Erythroblast (primary cell): Measurements from ENCODE around the gene CCDC117.

ENCODE experiments used
- GATA1 ChIP-seq: IDR thresholded peaks from 2 replicates; pipeline ENCODE4 v1.6.1; 2011; ENCODE audit warnings: low read depth, mild to moderate bottlenecking, control low read depth, low read length, moderate library complexity
- POLR2A ChIP-seq: IDR thresholded peaks from 2 replicates; pipeline ENCODE4 v1.6.1; 2011; ENCODE audit warnings: mild to moderate bottlenecking, low read length

- TF ChIP-seq POLR2A (no peak), GATA1 (no peak)
Observed at GRCh38 chr22:28820885-28821284, 48.4 kb downstream of the CCDC117 start.
